AG04449 (cell line): Measurements from ENCODE around the gene ASCC3.

Experiments used
- CTCF ChIA-PET: fragments of 350-600 bp; formaldehyde crosslinking; extraction: SDS; loops from one replicate; lab custom pipeline; 2021; ENCODE audit warnings: antibody characterized with exemption; lab: Yijun Ruan, JAX
- POLR2A ChIA-PET: fragments of 400-600, 350-600 bp; formaldehyde crosslinking; extraction: SDS; loops from one replicate; lab custom pipeline; 2020; ENCODE audit warnings: antibody characterized with exemption, inconsistent platforms; lab: Yijun Ruan, JAX
- DNase-seq: peaks from one replicate; pipeline ENCODE4 v3.0.0-alpha.2; 2010; ENCODE audit warnings: low read depth, low spot score
- H3K4me3 ChIP-seq: 2 replicates; pipeline ENCODE4 v1.5.1; 2011; ENCODE audit warnings: low read depth, mild to moderate bottlenecking, control low read depth, low read length
- TF ChIP-seq, protein P1 (sequence below): IDR thresholded peaks from one replicate; pipeline ENCODE4 v1.5.1; 2011; ENCODE audit warnings: mild to moderate bottlenecking, moderate library complexity, low read length, control low read depth, inconsistent platforms; ENCODE audit not compliant: insufficient read depth; ENCODE audit errors: missing control alignments

The ASCC3 gene

DNA sequence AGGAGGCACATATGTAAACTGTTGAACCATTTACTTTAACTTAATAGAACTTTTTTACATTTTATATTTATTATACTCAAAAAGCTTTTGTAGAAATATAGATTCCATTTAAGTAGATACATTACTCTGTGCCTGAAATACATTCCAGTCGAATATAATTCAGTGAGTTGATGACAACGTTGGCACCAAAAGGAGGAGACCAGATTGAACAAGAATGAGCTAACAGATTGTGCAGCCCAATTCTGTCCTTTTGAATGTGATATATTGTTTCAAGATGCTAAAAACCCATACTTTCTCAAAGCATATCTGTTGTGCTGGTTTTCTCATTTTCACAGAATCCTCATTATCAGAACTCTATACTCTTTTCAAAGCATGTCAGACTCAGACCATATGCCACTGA is 269.0 kb downstream of the ASCC3 start:
- ChIA-PET CTCF (interaction anchor here (0.6 to 1.0 kb wide), 2 partner anchors 38 to 52 kb away, joined by 3 read pairs; no protein-coding TSS in a partner anchor), POLR2A (no interaction called here)
- DNase-seq = peak; percentile 24

DNA sequence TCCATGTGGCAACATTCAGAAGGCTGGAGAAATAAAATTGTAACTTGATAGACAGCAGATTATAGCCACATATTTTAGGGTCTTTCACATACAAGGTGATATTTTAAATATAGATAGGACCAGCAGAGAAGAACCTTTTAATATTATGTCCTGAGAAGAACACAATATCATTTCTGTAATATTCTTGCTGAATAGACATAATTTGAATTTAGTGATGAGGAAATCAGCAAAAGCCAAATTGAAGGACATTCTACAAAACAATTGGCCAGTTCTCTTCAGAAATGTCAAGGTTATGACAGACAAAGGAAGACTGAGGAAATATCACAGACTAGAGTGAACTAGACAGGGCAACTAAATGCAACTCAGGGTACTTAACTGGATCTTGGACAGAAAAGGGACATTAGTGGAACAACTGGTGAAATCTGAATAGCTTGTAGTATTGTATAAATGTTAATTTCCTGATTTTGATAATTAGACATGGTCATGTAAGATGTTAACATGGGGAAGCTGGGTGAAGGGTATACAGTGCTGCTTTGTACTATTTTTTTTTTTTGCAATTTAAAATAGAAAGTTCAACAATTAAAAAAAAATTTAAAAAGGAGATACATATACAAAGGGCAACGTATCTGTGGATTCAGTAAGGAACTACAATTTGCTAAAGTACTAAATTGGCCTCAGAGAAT is 281.9 kb downstream of the ASCC3 start:
- no peak for DNase-seq
- ChIA-PET CTCF (no interaction called here), POLR2A (no interaction called here)

More for the DNA sequence above, 269.0 kb downstream of the ASCC3 start:
- H3K4me3 ChIP-seq = no peak overlapping the region
- TF ChIP-seq, protein P1, sequence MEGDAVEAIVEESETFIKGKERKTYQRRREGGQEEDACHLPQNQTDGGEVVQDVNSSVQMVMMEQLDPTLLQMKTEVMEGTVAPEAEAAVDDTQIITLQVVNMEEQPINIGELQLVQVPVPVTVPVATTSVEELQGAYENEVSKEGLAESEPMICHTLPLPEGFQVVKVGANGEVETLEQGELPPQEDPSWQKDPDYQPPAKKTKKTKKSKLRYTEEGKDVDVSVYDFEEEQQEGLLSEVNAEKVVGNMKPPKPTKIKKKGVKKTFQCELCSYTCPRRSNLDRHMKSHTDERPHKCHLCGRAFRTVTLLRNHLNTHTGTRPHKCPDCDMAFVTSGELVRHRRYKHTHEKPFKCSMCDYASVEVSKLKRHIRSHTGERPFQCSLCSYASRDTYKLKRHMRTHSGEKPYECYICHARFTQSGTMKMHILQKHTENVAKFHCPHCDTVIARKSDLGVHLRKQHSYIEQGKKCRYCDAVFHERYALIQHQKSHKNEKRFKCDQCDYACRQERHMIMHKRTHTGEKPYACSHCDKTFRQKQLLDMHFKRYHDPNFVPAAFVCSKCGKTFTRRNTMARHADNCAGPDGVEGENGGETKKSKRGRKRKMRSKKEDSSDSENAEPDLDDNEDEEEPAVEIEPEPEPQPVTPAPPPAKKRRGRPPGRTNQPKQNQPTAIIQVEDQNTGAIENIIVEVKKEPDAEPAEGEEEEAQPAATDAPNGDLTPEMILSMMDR = no peak

DNA sequence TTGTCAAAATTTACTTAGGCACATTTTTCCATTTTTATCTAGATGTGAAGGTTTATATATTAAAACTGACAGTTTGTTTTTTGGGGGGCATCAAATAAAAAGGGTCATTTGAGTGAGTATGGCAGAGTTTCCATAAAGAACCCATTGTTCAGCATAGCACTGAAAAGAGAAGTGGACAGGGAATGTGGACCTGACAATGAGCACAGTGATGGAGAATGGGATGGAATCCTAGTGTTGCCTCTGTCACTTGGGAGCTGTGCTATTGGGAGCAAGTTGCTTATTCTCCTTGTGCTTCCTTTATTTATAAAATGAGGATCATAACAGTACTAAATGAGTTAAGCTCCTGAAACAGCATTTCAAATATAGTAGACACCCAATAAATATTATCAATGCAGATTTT is 285.7 kb downstream of the ASCC3 start:
- CTCF ChIA-PET = no interaction called here
- POLR2A ChIA-PET = no interaction called here
- DNase-seq = no peak
- no peak overlapping the region for H3K4me3 ChIP-seq
- TF ChIP-seq, protein P1 = no peak

More for the DNA sequence above, 281.9 kb downstream of the ASCC3 start:
- TF ChIP-seq, protein P1 = no peak
- H3K4me3 ChIP-seq = no peak overlapping the region

DNA sequence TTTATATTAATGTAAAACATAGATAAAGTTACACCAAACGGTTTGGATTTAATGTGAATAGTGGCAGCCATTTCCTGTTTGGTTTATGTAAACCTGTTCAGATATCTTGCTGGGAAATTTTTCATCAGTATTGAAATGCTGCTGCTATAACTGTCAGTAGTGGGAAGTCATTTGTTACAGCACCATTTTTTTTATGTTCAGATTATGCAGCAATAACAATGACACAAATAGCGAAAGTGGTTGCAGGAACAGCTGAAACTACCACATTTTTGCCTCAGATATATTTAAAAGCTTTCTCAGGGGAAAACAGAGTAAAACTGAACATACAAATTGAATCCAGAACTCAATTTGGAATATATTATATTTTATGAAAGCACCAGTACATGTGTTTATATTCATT is 287.6 kb downstream of the ASCC3 start:
- ChIA-PET CTCF (no interaction called here), POLR2A (no interaction called here)
- TF ChIP-seq, protein P1 = no peak
- no peak for DNase-seq
- H3K4me3 ChIP-seq = no peak overlapping the region

DNA sequence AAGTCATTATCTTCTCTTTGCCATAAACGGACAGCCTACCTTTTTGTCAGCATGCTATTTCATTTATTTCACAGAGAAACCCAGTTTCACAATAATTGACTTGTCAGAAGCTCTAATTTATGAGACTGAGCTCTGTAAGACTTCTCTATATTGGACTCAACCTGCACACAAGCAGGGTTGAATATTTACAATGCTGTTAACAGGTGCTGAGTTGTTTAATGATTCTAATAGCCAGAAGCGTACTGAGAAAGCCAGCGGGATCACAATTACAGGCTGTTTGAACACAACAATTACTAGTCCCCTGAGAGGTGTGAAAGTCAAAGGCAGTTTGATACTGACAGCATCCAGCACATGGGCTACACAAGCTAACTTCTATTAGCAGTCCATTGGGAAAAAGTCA is 288.2 kb downstream of the ASCC3 start:
- CTCF ChIA-PET = no interaction called here
- no peak for DNase-seq
- POLR2A ChIA-PET = no interaction called here
- TF ChIP-seq, protein P1 = no peak
- no peak overlapping the region for H3K4me3 ChIP-seq

DNA sequence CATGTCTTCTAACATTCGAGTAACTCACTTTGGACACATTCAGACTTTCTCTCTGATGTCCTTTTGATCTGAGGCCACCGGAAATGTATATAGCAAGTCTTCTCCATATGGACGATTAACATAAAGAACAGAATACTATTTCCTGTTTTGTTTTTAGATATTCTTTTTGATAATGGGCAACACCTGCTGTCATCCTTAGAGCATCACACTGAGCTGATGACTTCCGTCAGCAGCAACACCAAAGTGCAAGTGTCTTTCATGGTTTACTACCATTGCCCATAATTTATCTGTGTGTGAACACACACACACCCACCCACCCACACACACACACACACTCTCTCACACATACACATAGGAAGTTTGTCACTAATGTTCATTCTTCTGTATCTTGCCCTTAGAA is 303.7 kb downstream of the ASCC3 start:
- CTCF ChIA-PET = no interaction called here
- DNase-seq = no peak
- TF ChIP-seq, protein P1 = no peak
- H3K4me3 ChIP-seq = no peak overlapping the region
- POLR2A ChIA-PET = no interaction called here
